Thoracic aorta (tissue), 2 donors: ENCODE measurements around the gene AMPD3. TPM values are rescaled to one million over a fixed set of nuclear protein-coding genes. Genes with fewer than 3 reads are reported as not detected.

ENCODE experiments used
- ATAC-seq: fragments of 150-250 bp; one replicate; pipeline ENCODE4 v1.8.0; 2017; ENCODE audit warnings: low read depth; ENCODE audit not compliant: insufficient number of reproducible peaks, low FRiP score
- DNase-seq: peaks from one replicate; pipeline ENCODE4 v3.0.0-alpha.2; 2020; ENCODE audit warnings: low spot score
- H3K27ac ChIP-seq, 2 donors: fragments of 200-600 bp; sonication (generic); 1 replicate in 1 of 2; 2 replicates in 1 of 2; pipeline ENCODE4 v1.5.1; 2016; ENCODE audit warnings: mild to moderate bottlenecking in 2 of 2, moderate library complexity in 2 of 2
- H3K27me3 ChIP-seq: fragments of 200-600 bp; sonication (generic); replicated peaks from 2 replicates; pipeline ENCODE4 v1.6.0; 2016; ENCODE audit warnings: mild to moderate bottlenecking; ENCODE audit not compliant: insufficient read depth
- H3K36me3 ChIP-seq: fragments of 200-600 bp; sonication (generic); one replicate; pipeline ENCODE4 v1.5.1; 2016
- H3K4me1 ChIP-seq, 2 donors: fragments of 200-600 bp; sonication (generic); 1 replicate in 1 of 2; 2 replicates in 1 of 2; pipeline versions ENCODE4 v1.5.1 to v1.6.0; 2016; ENCODE audit warnings: low read depth in 2 of 2, mild to moderate bottlenecking in 1 of 2; ENCODE audit not compliant: control insufficient read depth in 1 of 2
- H3K4me3 ChIP-seq: fragments of 200-600 bp; sonication (generic); 2 replicates; pipeline ENCODE4 v1.5.1; 2016; ENCODE audit warnings: mild to moderate bottlenecking
- H3K9me3 ChIP-seq: fragments of 200-600 bp; sonication (generic); 2 replicates; pipeline ENCODE4 v1.5.1; 2016
- CTCF ChIP-seq: fragments of 200-600 bp; sonication (generic); IDR thresholded peaks from one replicate; pipeline ENCODE4 v1.5.1; 2019; ENCODE audit warnings: antibody characterized with exemption
- total RNA-seq, 2 donors: library from RNA; depleted of rRNA; stranded (reverse); fragments of >200 nt; gene quantifications; one replicate each; pipeline versions ENCODE4 v1.1.0 to v1.2.3, GENCODE V29; 2016

The AMPD3 gene
- total RNA-seq, 2 donors from 2014 or later = 7.0 to 17.6 TPM

- Histone ChIP-seq H3K27ac (peak within 1 kb of the TSS; percentile 91 to 95), H3K9me3 (no peaks in the 10 kb centered on the region), H3K4me1 (peaks cover 17 to 38% of the 10 kb centered on the region in 2 donors), H3K36me3 (no peaks in the 10 kb centered on the region), H3K27me3 (no peaks in the 10 kb centered on the region), H3K4me3 (peak within 1 kb of the TSS; percentile 85)
- TF ChIP-seq CTCF = peak; percentile 81
- DNase-seq (peak; percentile 85), ATAC-seq (peak; percentile 87)
Observed at GRCh38 chr11:10540915-10541560, 86.0 kb downstream of the AMPD3 start, which contains the start of gene RNF141. TSS of gene RNF141 (minus strand) at chr11:10541187. CDS start at chr11:10534158, 7,029 bp downstream.

GRCh38 chr11:10541561-10541930 is 86.5 kb downstream of the AMPD3 start:
- Histone ChIP-seq H3K4me3 (peak overlapping the region; percentile 85), H3K4me1 (peaks cover 13 to 33% of the 10 kb centered on the region in 2 donors), H3K27me3 (no peaks in the 10 kb centered on the region), H3K36me3 (no peaks in the 10 kb centered on the region), H3K27ac (peak overlapping the region; percentile 91 to 95), H3K9me3 (no peaks in the 10 kb centered on the region)
- no peak for DNase-seq
- ATAC-seq = no peak
- no peak for TF ChIP-seq CTCF

GRCh38 chr11:10542776-10543175 is 87.7 kb downstream of the AMPD3 start:
- no peaks in the 10 kb centered on the region for H3K36me3 ChIP-seq
- H3K4me1 ChIP-seq = peaks cover 7 to 22% of the 10 kb centered on the region in 2 donors
- H3K27me3 ChIP-seq = no peaks in the 10 kb centered on the region
- H3K9me3 ChIP-seq = no peaks in the 10 kb centered on the region
- no peak overlapping the region for H3K4me3 ChIP-seq
- no peak for TF ChIP-seq CTCF
- no peak overlapping the region for H3K27ac ChIP-seq
- DNase-seq = no peak
- ATAC-seq = no peak

GRCh38 chr11:10543782-10544181 is 88.7 kb downstream of the AMPD3 start:
- H3K9me3 ChIP-seq = no peaks in the 10 kb centered on the region
- DNase-seq = no peak
- H3K27ac ChIP-seq = no peak overlapping the region
- H3K27me3 ChIP-seq = no peaks in the 10 kb centered on the region
- ATAC-seq = no peak
- H3K4me3 ChIP-seq = no peak overlapping the region
- H3K36me3 ChIP-seq = no peaks in the 10 kb centered on the region
- peaks cover 2 to 12% of the 10 kb centered on the region in 2 donors for H3K4me1 ChIP-seq
- no peak for TF ChIP-seq CTCF

GRCh38 chr11:10544491-10545465 is 89.7 kb downstream of the AMPD3 start:
- no peak for DNase-seq

More at GRCh38 chr11:10544491-10545465, 89.7 kb downstream of the AMPD3 start:
- no peak overlapping the region for H3K4me3 ChIP-seq
- H3K27ac ChIP-seq = no peak overlapping the region
- peaks cover 1 to 4% of the 10 kb centered on the region in 2 donors for H3K4me1 ChIP-seq
- no peak for TF ChIP-seq CTCF
- ATAC-seq = no peak
- no peaks in the 10 kb centered on the region for H3K27me3 ChIP-seq
- H3K9me3 ChIP-seq = no peaks in the 10 kb centered on the region
- H3K36me3 ChIP-seq = no peaks in the 10 kb centered on the region
